Epithelial cell of proximal tubule (primary cell): Measurements from ENCODE around the gene CCDC192. TPM values are rescaled to one million over a fixed set of nuclear protein-coding genes. Genes with fewer than 3 reads are reported as not detected.

Source experiments
- DNase-seq: peaks from one replicate; pipeline ENCODE4 v3.0.0-alpha.2; 2011; ENCODE audit warnings: low read depth
- H3K4me3 ChIP-seq: 2 replicates; pipeline ENCODE4 v1.5.1; 2011; ENCODE audit warnings: low read depth, mild to moderate bottlenecking, low read length
- CTCF ChIP-seq: conservative IDR thresholded peaks from 2 replicates; pipeline ENCODE4 v1.5.1; 2012; ENCODE audit warnings: low read depth, mild to moderate bottlenecking, low read length
- total RNA-seq: library from RNA; depleted of rRNA; stranded (reverse); fragments of >200 nt; gene quantifications from 2 replicates; pipeline ENCODE4 v1.2.3, GENCODE V29; 2015

CCDC192 gene
- total RNA-seq, 1 donor from 2014 or later: not detected

- DNase-seq: no peak
These were observed 220.8 kb downstream of the CCDC192 start for GRCh38 chr5:127923804-127924570.

GRCh38 chr5:127924606-127925005 is 221.4 kb downstream of the CCDC192 start:
- no peak overlapping the region for H3K4me3 ChIP-seq
- no peak for TF ChIP-seq CTCF
- DNase-seq: no peak

More at GRCh38 chr5:127923804-127924570, 220.8 kb downstream of the CCDC192 start:
- TF ChIP-seq CTCF: no peak
- no peak overlapping the region for H3K4me3 ChIP-seq

- no peak for DNase-seq
- H3K4me3 ChIP-seq: no peak overlapping the region
- no peak for TF ChIP-seq CTCF
These were observed 222.7 kb downstream of the CCDC192 start for GRCh38 chr5:127925916-127926315.

- no peak overlapping the region for H3K4me3 ChIP-seq
- TF ChIP-seq CTCF: no peak
- no peak for DNase-seq
These were observed 223.8 kb downstream of the CCDC192 start for GRCh38 chr5:127926974-127927373.

GRCh38 chr5:127928053-127928452 is 224.9 kb downstream of the CCDC192 start:
- TF ChIP-seq CTCF: no peak
- DNase-seq: no peak
- no peak overlapping the region for H3K4me3 ChIP-seq

GRCh38 chr5:127930311-127930710 is 227.1 kb downstream of the CCDC192 start:
- peak; percentile 51 for DNase-seq
- H3K4me3 ChIP-seq: no peak overlapping the region
- TF ChIP-seq CTCF: no peak

GRCh38 chr5:127931396-127931795 is 228.2 kb downstream of the CCDC192 start:
- TF ChIP-seq CTCF: no peak
- no peak overlapping the region for H3K4me3 ChIP-seq
- no peak for DNase-seq
